Measurements from ENCODE around the gene MRGPRD.

DNA sequence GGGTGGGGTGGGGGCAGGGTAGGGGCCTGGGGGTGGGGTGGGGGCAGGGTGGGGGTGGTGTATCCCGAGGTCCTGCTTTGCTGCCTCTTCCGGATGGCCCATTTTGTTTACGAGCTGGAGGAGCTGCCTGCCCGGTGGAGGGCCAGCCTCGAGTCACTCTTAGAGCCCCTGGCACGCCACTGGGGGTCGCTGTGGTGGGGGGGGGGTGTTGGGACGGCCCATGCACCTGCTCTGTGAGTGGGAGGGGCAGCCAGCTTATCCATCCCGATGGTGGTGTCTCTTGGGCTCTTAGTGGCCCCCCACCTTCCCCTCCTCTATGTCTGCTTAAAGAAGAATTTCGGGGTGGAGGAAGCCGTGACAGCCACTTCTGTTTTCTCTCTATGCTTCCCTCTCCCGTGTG lies 24.6 kb downstream of the MRGPRD start:
- no peak; the same call in 1 of the 2 replicates for TF ChIP-seq CTCF (conservative IDR thresholded peaks at IDR 0.05)
- no peak for TF ChIP-seq ZFX (IDR thresholded peaks at IDR 0.05)
